HG02623 (cell line): ENCODE results near the gene STN1.
A peak's percentile ranks its signal among the peaks of the same experiment; 100 is the strongest.

Experiments used
- ATAC-seq: cut with Tn5 transposase; IDR thresholded peaks from one replicate; pipeline ENCODE4 v1.9.1; 2021; ENCODE audit warnings: moderate library complexity; ENCODE audit not compliant: unreplicated experiment

Gene STN1

GRCh38 chr10:103930449-103930848, 12.5 kb upstream of the STN1 start:
- no peak for ATAC-seq

DNA sequence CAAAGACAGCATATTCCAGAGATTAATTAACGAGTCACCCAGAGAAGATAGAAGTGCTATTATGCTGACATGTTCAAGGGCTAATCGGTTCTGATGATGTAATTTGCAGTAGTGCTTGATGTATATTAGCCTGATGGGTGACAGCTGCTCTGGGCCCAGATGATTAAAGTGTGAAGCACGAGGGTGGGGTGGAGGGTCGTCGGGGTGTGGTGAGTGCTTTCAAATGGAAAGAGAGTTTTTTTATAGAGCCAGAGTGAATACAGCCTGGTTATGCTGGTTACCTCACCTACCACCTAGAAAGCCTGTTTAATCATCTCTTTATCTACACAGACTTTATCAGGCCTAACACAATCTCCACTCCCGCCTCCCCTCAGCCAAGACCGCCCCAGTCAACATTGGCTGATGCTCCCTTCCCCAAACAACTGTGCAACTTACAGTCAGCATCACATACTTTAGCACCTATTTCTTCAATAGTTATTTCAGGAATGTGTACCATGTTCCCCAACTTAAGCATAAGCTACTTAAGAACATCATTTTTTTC, 11.5 kb upstream of the STN1 start:
- ATAC-seq = no peak

DNA sequence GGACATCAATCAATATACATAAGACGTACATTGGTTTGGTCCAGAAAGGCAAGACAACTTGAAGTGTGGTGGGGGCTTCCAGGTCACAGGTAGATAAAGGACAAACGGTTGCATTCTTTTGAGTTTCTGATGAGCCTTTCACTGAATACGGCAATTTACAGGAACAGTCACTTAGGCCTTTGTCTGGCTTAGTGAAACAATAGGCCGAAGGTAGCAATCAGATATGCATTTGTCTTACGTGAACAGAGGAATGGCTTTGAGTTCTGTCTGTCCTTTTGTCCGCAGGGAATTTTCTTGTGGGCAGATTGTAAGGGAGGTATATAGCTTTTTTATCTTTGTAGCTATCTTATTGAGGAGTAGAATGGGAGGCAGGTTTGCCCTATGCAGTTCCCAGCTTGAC, 10.8 kb upstream of the STN1 start:
- no peak for ATAC-seq

DNA sequence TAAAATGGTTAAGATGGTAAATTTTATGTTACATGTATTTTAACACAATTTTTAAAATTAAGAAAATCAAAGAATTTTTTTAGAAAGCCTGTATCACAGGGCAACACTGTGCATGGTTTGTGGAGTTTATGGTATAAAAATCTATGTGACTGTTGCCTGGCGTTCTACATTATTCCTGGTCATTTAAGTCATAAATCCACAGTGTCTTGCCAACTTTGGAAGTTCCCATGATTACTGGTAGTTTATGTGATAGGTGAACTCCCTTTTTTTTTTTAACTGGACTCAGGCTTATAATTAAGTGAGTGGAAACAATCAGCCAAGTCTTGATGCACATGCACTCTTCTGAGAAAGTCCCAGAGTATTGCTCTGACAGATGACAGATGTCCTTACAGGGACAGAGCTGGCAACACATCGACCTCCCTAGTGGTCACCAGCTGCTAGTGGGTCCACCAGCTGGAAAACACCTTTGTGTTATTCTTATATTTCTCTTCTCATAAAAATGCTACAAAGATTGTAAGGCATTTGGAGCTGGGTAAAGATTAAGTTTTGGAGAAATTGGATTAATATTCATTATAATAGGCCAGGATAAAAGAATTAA, 8.8 kb upstream of the STN1 start:
- ATAC-seq = no peak

- no peak for ATAC-seq
Measured at GRCh38 chr10:103925591-103925990, 7.6 kb upstream of the STN1 start.

DNA sequence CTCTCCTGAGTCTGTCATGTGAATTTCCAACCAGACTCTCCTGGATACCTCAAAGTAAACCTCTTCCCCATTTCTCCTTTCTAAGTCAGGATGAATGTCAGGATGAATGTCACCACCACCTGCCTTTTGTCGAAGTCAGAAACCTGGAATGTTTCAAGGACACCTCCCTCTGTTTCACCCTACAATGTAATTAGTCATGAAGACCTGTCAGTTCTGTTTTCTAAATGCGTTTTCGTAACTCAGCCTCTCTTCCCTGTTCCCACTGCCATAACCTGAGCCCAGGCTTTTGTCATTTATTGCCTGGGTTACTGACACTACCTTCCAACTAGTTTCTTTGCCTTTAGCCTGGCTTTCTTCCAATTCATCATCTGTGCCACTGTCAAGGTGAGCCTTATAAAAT, 5.5 kb upstream of the STN1 start:
- no peak for ATAC-seq

DNA sequence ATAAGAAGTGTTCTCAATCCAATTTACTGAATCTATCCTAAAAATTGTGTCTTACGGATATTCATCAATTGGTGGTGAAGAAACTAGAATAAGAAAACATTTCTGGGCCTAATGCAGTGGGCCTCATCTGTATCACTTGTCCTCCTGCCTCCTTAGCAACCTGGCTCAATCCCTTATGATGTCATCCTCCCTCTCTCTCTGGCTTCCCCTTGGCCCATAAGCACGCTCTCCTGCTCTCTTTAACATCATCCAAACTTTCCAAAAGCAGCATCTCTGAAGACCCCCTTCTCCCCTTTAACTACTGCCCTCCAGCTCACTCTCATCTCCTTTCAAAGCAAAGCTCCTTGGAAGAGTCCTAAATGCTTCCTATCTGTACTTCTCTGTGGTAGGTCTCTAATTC, 4.7 kb upstream of the STN1 start:
- ATAC-seq = no peak

DNA sequence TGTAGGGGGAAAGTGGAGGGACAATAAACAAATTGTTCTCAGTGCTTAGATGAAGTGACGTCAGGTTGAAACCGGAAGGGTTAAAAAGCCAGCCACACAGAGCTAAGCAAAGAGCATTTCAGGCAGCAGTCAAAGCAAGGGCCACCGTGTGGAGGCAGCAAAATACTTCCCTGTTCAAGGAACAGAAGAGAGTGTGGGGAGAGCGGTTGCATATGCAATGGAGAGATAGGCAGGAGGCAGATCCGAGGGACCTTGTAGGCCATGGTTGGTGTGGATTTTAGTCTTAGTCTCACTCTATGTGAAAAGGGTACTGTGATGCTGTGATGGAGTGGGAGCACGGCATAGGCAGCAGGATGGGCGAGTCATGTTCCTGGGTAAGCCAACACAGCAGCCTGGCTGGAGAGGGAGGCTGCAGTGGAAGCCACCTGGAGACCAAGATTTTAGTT, 3.8 kb upstream of the STN1 start:
- ATAC-seq = no peak

DNA sequence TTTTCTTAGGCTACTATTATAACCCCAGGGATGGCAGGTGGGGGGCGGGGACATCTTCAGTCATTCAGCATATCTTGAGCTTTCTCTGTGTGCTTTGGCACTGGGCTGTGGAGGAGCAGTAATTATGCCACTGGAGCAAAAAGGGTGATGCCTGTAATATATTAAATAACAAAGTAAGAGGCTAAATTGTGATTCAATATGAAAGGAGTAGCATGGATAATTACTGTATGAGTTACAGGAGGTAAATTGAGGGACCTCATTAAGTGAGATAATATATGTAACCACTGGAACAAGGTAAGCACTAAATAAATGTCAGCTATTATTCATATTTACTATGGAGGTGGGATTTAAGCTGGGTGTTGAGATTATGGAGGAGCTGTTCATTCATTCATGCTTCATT, 3.3 kb upstream of the STN1 start:
- ATAC-seq = no peak

DNA sequence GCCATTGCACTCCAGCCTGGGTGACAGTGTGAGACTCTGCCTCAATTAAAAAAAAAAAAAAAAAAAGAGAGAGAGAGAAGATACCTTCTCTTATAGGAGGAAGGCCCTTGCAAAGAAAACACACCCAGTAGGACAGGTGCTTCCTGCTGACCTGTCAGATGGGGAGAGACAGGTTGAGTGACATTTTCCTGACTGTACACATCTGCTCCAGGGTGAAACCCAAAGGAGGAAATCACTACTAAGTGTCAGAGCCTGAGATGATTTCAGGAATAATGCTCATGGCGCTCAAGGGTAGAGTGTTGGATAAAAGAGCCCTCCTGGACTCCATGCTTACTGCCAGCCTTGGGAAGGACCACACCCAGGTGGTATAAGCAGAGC, 1.7 kb upstream of the STN1 start:
- no peak for ATAC-seq

- peak; percentile 7 for ATAC-seq
Measured at GRCh38 chr10:103917302-103918052, 507 bp downstream of the STN1 start.

DNA sequence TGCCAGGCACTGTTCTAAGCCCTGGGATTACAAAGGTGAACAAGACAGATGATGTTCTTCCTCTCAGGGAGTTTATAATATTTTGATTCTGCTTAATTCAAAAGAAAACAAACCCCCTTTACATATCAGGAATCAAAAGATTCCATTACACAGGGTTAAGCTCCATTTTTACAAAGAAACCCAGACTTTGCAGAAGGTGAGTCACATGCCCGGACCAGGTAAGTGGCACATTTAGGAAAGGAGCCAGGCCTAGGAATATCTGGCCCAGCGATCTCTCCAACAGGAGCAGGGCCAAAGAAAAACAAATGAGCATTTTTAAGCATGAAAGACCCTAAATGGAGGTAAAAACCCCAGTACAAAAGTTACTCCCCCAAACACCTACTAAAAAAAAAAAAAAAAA, 1.1 kb downstream of the STN1 start:
- no peak for ATAC-seq

DNA sequence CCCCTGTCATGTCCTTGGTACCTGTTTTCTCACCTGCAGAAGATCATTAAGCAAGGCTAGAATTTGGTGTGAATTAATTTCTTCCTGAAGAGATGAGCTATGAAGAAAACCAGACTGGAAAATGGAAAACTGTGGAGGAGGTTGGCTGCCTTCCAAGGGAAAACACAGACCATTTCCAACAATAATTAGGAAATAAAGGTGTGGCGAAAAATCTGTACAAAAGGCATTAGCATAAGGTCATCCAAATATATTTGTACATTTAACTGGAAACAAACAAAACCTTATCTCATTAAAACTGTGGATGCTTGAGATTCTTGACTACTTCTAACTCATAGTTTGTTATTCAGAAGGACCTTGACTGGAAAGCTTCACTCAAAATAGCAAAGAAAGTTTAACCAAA, 1.7 kb downstream of the STN1 start:
- ATAC-seq = no peak

DNA sequence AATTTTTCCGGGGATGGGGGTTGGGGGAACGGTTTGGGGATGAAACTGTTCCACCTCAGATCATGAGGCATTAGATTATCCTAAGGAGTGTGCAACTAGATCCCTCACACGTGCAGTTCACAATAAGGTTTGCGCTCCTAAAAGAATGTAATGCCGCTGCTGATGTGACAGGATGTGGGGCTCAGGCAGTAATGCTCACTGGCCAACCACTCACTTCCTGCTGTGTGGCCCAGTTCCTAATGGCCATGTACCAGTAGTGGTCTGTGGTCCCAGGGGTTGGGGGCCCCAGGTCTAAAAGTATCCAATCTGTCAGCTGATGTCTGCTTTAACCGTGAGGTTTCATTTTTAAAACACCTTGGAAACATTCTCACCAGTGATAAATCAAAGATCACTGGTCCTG, 2.2 kb downstream of the STN1 start:
- ATAC-seq = no peak

DNA sequence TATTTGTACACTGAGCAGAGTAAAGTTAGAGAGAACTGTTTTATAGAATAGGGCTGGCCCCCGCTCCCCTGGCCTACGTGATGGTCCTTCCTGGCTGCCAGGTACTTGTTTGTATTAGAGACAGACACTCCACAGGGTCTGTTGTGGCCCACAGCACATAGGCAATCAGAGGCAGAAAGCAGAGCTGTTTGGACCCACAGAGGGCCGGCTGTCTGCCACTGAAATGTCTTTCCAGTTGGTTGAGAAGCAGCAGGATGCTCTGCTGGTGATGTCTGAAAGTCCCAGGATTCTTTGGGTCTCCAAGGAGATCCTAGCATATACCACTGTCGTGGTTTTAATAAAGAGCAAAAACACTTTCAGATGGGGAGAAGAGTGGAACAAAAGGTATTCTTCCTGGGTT, 5.2 kb downstream of the STN1 start:
- no peak for ATAC-seq

DNA sequence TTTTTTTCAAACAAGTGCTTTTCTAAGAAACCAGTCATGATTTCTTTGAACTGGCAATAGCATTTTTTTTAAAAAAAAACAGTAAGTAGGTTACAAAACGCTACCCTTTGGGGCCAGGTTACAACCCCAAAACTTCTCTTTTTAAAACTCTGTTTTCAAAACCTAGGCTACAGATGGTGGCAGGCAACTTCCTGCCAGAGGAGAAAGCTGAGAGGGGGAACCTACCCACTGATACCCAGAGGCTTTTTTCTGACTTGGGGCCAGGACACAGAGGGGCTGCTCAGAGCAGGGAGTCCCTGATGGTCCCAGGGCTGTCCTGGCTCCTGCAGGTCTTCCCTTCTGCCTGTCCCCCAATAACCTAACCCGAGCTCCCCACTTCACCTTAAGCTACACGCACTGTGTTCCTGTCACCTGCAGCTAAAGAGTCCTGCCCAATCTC, 6.9 kb downstream of the STN1 start:
- ATAC-seq = no peak

DNA sequence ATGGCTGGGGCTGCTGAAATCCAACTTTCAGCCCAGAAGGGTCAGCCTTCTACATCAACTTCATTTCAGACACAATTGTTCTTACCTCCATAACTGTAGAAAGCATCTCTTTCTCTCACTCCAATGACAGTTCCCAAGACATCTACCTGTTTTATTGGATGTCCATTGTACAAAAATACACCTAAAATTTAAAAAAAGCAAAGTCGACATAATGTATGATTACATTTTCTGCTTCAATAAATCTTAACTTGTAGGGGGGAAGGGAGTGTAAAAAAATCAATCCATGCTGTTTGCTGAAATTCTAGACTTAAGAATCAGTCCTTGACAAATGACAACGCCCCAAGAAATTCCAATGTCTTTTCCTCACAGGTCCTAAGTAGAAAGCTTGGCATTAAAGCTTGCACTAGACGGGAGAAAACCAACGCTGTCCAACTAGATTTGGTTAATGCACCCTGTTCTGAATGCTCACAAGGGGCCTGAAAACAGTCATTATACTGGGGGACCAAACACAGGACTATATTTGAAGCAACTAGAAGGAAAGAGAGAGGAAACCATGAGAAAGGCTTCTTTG, 7.5 kb downstream of the STN1 start:
- no peak for ATAC-seq

DNA sequence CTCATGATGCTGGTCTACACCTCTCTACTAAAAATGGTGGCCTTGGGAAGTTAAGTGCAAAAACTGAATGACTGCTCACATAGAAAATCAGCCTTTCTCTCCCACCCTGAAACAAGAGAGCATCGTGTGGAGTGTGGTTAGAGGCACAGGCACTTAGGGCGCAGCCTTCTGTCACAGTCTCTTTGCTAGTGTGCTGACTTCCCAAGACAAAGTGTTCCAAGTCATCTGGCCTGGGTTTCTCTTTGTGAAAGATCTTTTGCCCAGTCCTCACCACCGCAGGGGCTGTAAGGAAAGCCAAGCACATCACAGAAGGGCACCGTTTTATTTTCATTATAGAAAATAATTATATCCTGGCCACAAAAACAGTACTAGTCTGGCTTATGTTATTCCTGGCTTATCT, 12.5 kb downstream of the STN1 start:
- ATAC-seq = no peak

- no peak for ATAC-seq
Measured at GRCh38 chr10:103901299-103901698, 16.7 kb downstream of the STN1 start.

DNA sequence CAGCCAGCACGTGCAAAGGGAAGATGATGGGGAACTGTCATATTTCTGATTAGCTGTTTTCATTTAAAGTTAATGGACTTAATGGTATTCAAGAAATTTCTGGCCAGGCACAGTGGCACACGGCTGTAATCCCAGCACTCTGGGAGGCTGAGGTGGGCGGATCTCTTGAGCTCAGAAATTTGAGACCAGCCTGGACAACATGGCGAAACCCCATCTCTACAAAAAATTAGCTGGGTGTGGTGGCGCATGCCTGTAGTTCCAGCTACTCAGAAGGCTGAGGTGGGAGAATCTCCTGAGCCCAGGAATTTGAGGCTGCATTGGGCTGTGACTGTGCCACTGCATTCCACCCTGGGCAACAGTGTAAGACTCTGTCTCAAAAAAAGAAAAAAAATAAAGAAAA, 18.7 kb downstream of the STN1 start:
- ATAC-seq = no peak

DNA sequence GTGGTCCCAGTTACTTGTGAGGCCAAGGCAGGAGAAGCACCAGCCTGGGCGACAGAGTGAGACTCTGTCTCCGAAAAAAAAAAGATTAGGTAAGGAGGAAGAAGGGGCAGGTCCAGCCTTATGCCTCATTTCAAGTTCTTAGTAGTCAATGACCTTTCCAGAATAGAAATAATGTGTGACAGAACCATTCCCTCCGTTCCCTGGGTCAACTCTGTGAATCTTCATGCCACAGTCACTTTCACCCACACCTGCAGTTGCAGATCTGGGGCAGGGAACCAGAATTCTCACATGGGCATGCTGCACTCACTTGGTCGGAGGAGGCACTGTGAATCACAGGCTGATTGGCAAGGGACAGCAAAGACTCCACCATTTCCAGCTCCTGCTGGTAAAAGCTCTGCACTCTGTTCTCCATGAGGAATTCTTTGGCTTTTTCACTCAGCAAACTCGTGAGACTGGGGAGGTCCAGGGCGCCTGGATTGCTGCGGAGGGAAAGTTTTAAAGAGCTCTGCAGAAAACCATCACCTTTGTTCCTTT, 20.7 kb downstream of the STN1 start:
- no peak for ATAC-seq

DNA sequence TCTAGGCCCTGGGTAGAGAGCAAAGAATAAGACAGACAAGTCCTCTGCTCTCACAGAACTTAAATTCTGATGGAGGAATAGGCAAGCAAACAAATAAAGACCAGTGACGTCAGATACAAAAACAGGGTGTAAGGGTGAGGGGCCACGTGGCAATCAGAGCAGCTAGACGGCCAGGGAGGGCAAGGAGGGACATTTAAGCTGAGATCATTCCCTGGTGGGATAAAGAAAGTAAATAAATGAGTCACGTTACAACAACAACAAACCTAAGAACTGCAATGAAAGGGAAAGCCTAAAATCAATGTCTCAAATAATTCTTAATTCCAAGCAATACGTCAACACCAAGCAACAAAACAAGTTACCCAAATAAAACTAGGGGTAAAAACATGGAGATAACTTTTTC, 21.8 kb downstream of the STN1 start:
- ATAC-seq = no peak
